Measurements from ENCODE around the gene NRSN2. TPM values are rescaled to one million over a fixed set of nuclear protein-coding genes. Genes with fewer than 3 reads are reported as not detected.
"Not testable (repeated sequence)": the region's sequence is repeated elsewhere in the genome, so short reads cannot be mapped to it uniquely, and the experiment has no call there.

The NRSN2 gene
- total RNA-seq, 1 experiment from 2014 or later: 1.9 TPM

DNA sequence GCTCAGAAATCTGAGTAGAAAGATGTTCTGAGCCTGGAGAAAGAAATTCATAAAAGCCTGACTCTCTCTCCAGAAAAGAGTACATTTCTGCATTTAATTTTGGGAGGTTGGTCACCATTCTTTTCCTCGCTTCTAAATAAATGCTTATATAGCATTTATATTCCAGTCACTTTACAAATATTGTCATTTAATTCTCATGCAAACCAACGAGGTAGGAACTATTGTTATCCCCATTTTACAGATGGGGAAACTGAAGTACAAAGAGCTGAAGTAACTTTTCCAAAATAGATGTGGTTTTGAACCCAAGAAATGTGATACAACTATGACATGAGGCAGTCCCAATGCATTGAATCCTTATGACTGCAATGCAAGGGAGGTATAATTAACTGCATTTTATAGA lies 29.2 kb downstream of the NRSN2 start:
- TF ChIP-seq, protein P1, sequence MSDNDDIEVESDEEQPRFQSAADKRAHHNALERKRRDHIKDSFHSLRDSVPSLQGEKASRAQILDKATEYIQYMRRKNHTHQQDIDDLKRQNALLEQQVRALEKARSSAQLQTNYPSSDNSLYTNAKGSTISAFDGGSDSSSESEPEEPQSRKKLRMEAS (IDR thresholded peaks at IDR 0.05): no peak
- TF ChIP-seq EZH2 (IDR thresholded peaks at IDR 0.05) (no peak), CBX3 (IDR thresholded peaks at IDR 0.05; ENCODE audit: low read depth) (no peak), JUND (IDR thresholded peaks at IDR 0.05) (no peak), EGR1 (IDR thresholded peaks at IDR 0.05; ENCODE audit: low read depth) (no peak)
- TF ChIP-seq, protein P2, sequence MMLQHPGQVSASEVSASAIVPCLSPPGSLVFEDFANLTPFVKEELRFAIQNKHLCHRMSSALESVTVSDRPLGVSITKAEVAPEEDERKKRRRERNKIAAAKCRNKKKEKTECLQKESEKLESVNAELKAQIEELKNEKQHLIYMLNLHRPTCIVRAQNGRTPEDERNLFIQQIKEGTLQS (IDR thresholded peaks at IDR 0.05): no peak
- TF ChIP-seq, protein P3, sequence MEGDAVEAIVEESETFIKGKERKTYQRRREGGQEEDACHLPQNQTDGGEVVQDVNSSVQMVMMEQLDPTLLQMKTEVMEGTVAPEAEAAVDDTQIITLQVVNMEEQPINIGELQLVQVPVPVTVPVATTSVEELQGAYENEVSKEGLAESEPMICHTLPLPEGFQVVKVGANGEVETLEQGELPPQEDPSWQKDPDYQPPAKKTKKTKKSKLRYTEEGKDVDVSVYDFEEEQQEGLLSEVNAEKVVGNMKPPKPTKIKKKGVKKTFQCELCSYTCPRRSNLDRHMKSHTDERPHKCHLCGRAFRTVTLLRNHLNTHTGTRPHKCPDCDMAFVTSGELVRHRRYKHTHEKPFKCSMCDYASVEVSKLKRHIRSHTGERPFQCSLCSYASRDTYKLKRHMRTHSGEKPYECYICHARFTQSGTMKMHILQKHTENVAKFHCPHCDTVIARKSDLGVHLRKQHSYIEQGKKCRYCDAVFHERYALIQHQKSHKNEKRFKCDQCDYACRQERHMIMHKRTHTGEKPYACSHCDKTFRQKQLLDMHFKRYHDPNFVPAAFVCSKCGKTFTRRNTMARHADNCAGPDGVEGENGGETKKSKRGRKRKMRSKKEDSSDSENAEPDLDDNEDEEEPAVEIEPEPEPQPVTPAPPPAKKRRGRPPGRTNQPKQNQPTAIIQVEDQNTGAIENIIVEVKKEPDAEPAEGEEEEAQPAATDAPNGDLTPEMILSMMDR (IDR thresholded peaks at IDR 0.05 in 2 of 3, conservative IDR thresholded peaks at IDR 0.05 in 1 of 3; ENCODE audit: borderline replicate concordance in 1 of 3, insufficient read depth in 1 of 3, low read depth in 2 of 3, low read length in 2 of 3): no peak
- peaks cover 51 to 58% of the 10 kb centered on the region in 2 experiments for H3K4me1 ChIP-seq (ENCODE audit: control insufficient read depth in 1 of 2, insufficient read depth in 2 of 2, low read length in 2 of 2)
- no peak overlapping the region for H3K9ac ChIP-seq (ENCODE audit: low read length)
- H4K20me1 ChIP-seq (ENCODE audit: insufficient read depth): no peaks in the 10 kb centered on the region
- RAD21 ChIA-PET (ENCODE audit: low non-redundant PET in 1 of 2, low total read pairs in 2 of 2, uncharacterized antibody in 2 of 2, unreplicated experiment in 2 of 2): no interaction called here
- no peaks in the 10 kb centered on the region for H3K9me2 ChIP-seq (ENCODE audit: insufficient read depth)
- no TSS peak for BruUV-seq (replicated peaks)
- no peaks in the 10 kb centered on the region for H3K27me3 ChIP-seq (ENCODE audit: insufficient read depth, low read length)
- H3K36me3 ChIP-seq (ENCODE audit: control insufficient read depth in 1 of 2, insufficient read depth in 2 of 2, low read length in 2 of 2): no peaks in the 10 kb centered on the region
- H3K4me3 ChIP-seq (replicated peaks in 1 of 2; ENCODE audit: low read depth in 1 of 2, low read length in 2 of 2): no peak overlapping the region
- H2AFZ ChIP-seq (ENCODE audit: low read depth, low read length, poor library complexity, severe bottlenecking): no peak overlapping the region
- H3K79me2 ChIP-seq (ENCODE audit: insufficient read depth, low read length): no peaks in the 10 kb centered on the region; the same call in 1 of the 2 replicates
- H3K27ac ChIP-seq (ENCODE audit: low read depth, low read length): no peak overlapping the region
- POLR2A ChIA-PET: interaction anchor here (19.7 to 29.0 kb wide), 2 partner anchors 12 to 23 kb away, joined by 639 to 779 read pairs; partner anchors contain the start of gene RBCK1
- CTCF ChIA-PET: no interaction called here
- no peak overlapping the region for H3K4me2 ChIP-seq (ENCODE audit: low read length)
- H3K9me3 ChIP-seq (ENCODE audit: control insufficient read depth in 1 of 2, insufficient read depth in 1 of 2, low read depth in 1 of 2, low read length in 2 of 2): no peaks in the 10 kb centered on the region
- intact Hi-C loops (cut with micrococcal nuclease): no loop called here
- no peak for ATAC-seq
- no peak for DNase-seq (ENCODE audit: low read depth, low spot score)

DNA sequence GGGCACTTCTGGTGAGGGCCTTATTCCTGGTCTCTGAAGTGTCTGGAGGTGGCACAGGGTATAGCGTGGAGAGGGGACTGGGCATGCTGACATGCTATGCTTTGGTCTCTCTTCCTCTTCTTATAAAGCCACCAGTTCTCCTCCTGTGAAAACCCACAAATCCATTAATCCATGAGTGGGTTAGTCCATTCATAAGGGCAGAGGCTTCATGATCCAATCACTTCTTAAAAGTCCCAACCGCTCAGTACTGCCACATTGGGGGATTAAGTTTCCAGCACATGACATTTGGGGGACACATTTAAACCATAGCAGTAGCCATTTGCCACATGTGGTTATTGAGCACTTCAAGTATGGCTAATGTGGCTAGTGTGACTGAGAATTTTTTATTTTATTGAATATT lies 29.8 kb downstream of the NRSN2 start:
- TF ChIP-seq SP1 (IDR thresholded peaks at IDR 0.05; ENCODE audit: low read depth) (no peak), YY1 (IDR thresholded peaks at IDR 0.05; ENCODE audit: extremely low read depth, insufficient replicate concordance, low read depth, low read length) (no peak), CBX3 (IDR thresholded peaks at IDR 0.05; ENCODE audit: low read depth) (no peak), SRF (IDR thresholded peaks at IDR 0.05; ENCODE audit: low read depth) (no peak), TCF7L2 (IDR thresholded peaks at IDR 0.05; ENCODE audit: borderline replicate concordance, extremely low read depth, insufficient read depth, insufficient read length) (no peak), FOSL1 (IDR thresholded peaks at IDR 0.05; ENCODE audit: low read depth) (no peak), SIN3A (IDR thresholded peaks at IDR 0.05; ENCODE audit: low read depth) (no peak)
- POLR2A ChIA-PET: interaction anchor here (19.7 to 29.0 kb wide), 2 partner anchors 13 to 22 kb away, joined by 639 to 779 read pairs; partner anchors contain the start of gene RBCK1
- no peak overlapping the region for H3K4me2 ChIP-seq (ENCODE audit: low read length)

DNA sequence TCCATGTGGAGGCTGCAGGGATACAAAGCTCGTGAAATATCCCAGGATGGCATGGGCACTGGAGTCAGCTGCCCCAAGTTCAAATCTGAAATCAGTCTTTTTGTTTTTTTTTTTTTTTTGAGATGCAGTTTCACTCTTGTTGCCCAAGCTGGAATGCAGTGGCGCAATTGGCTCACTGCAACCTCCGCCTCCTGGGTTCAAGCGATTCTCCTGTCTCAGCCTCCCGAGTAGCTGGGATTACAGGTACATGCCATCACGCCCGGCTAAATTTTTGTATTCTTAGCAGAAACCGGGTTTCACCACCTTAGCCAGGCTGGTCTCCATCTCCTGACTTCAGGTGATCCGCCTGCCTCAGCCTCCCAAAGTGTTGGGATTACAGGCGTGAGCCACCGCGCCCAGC lies 30.7 kb downstream of the NRSN2 start:
- H3K27me3 ChIP-seq (ENCODE audit: insufficient read depth, low read length); H3K9ac ChIP-seq (ENCODE audit: low read length); H4K20me1 ChIP-seq (ENCODE audit: insufficient read depth); BruUV-seq (replicated peaks); H3K9me2 ChIP-seq (ENCODE audit: insufficient read depth); H3K9me3 ChIP-seq (ENCODE audit: control insufficient read depth in 1 of 2, insufficient read depth in 1 of 2, low read depth in 1 of 2, low read length in 2 of 2); H3K4me3 ChIP-seq (replicated peaks in 1 of 2; ENCODE audit: low read depth in 1 of 2, low read length in 2 of 2); H3K36me3 ChIP-seq (ENCODE audit: control insufficient read depth in 1 of 2, insufficient read depth in 2 of 2, low read length in 2 of 2); intact Hi-C loops (cut with micrococcal nuclease); H3K27ac ChIP-seq (ENCODE audit: low read depth, low read length); ATAC-seq; H2AFZ ChIP-seq (ENCODE audit: low read depth, low read length, poor library complexity, severe bottlenecking); RAD21 ChIA-PET (ENCODE audit: low non-redundant PET in 1 of 2, low total read pairs in 2 of 2, uncharacterized antibody in 2 of 2, unreplicated experiment in 2 of 2); DNase-seq (ENCODE audit: low read depth, low spot score); H3K4me2 ChIP-seq (ENCODE audit: low read length): not testable (repeated sequence)
- POLR2A ChIA-PET: interaction anchor here (19.7 to 29.0 kb wide), 2 partner anchors 14 to 21 kb away, joined by 639 to 779 read pairs; partner anchors contain the start of gene RBCK1
- CTCF ChIA-PET: interaction anchor here (1.0 to 1.5 kb wide), 2 partner anchors 15 to 54 kb away, joined by 4 to 11 read pairs; no protein-coding TSS in a partner anchor
- H3K4me1 ChIP-seq (ENCODE audit: control insufficient read depth in 1 of 2, insufficient read depth in 2 of 2, low read length in 2 of 2): peaks cover 43 to 49% of the 10 kb centered on the region in 2 experiments
- H3K79me2 ChIP-seq (ENCODE audit: insufficient read depth, low read length): peaks cover 11% of the 10 kb centered on the region

More for the DNA sequence above, 29.8 kb downstream of the NRSN2 start:
- BruUV-seq (replicated peaks): no TSS peak
- H3K9me3 ChIP-seq (ENCODE audit: control insufficient read depth in 1 of 2, insufficient read depth in 1 of 2, low read depth in 1 of 2, low read length in 2 of 2): no peaks in the 10 kb centered on the region
- H3K4me1 ChIP-seq (ENCODE audit: control insufficient read depth in 1 of 2, insufficient read depth in 2 of 2, low read length in 2 of 2): peaks cover 44 to 51% of the 10 kb centered on the region in 2 experiments
- H3K27me3 ChIP-seq (ENCODE audit: insufficient read depth, low read length): no peaks in the 10 kb centered on the region
- no peaks in the 10 kb centered on the region for H4K20me1 ChIP-seq (ENCODE audit: insufficient read depth)
- DNase-seq (ENCODE audit: low read depth, low spot score) (no peak), ATAC-seq (no peak)
- no peak overlapping the region for H2AFZ ChIP-seq (ENCODE audit: low read depth, low read length, poor library complexity, severe bottlenecking)
- H3K79me2 ChIP-seq (ENCODE audit: insufficient read depth, low read length): peaks cover 6% of the 10 kb centered on the region; the same call in 1 of the 2 replicates
- no peaks in the 10 kb centered on the region for H3K9me2 ChIP-seq (ENCODE audit: insufficient read depth)
- H3K4me3 ChIP-seq (replicated peaks in 1 of 2; ENCODE audit: low read depth in 1 of 2, low read length in 2 of 2): no peak overlapping the region
- H3K9ac ChIP-seq (ENCODE audit: low read length): no peak overlapping the region
- ChIA-PET CTCF (no interaction called here), RAD21 (ENCODE audit: low non-redundant PET in 1 of 2, low total read pairs in 2 of 2, uncharacterized antibody in 2 of 2, unreplicated experiment in 2 of 2) (no interaction called here)
- H3K36me3 ChIP-seq (ENCODE audit: control insufficient read depth in 1 of 2, insufficient read depth in 2 of 2, low read length in 2 of 2): no peaks in the 10 kb centered on the region
- H3K27ac ChIP-seq (ENCODE audit: low read depth, low read length): no peak overlapping the region
- intact Hi-C loops (cut with micrococcal nuclease): no loop called here
